K562 (cell line): ENCODE results near the gene COBLL1. TPM values are rescaled to one million over a fixed set of nuclear protein-coding genes. Genes with fewer than 3 reads are reported as not detected.

ENCODE experiments used
- ATAC-seq: fragments of 200-7000 bp; cut with Tn5 transposase; 3 replicates; pipeline ENCODE4 v1.9.1; 2020; ENCODE audit warnings: moderate library complexity
- BruUV-seq: library from RNA; stranded (reverse); fragments of 400-500 nt; replicated peaks from 2 replicates; lab custom pipeline; 2021; lab: Mats Ljungman, UMichigan
- CTCF ChIA-PET: fragments of 300-600 bp; formaldehyde crosslinking; extraction: SDS; loops from one replicate; lab custom pipeline; 2021; ENCODE audit warnings: low intra/inter-chr PET ratio; lab: Yijun Ruan, JAX
- POLR2A ChIA-PET: fragments of 300-600, 350-650 bp; sonication (Branson Sonifier 250); formaldehyde crosslinking; extraction: SDS; loops from one replicate; lab custom pipeline; 2021; ENCODE audit warnings: antibody characterized with exemption, inconsistent platforms; lab: Yijun Ruan, JAX
- DNase-seq, 4 experiments: peaks; one replicate each; pipeline versions ENCODE4 v3.0.0 to v3.0.0-alpha.2; 2011 to 2018; ENCODE audit warnings: low spot score in 3 of 4, mixed read lengths in 3 of 4; ENCODE audit errors: extremely low read depth in 1 of 4
- FAIRE-seq: peaks from 2 replicates; lab custom pipeline; 2011; peaks lifted over from hg19 to GRCh38; lab: Jason Lieb, UNC
- H2AFZ ChIP-seq: 2 replicates; pipeline ENCODE4 v1.6.0; 2011; ENCODE audit warnings: low read depth, low read length, control low read depth, inconsistent platforms
- H3K27ac ChIP-seq: fragments of 200-600 bp; 3 replicates; pipeline ENCODE4 v1.8.0; 2011; ENCODE audit warnings: low read depth, mild to moderate bottlenecking, control low read depth, inconsistent platforms, low read length, moderate library complexity, mixed read lengths; ENCODE audit errors: extremely low read depth
- H3K27me3 ChIP-seq, 2 experiments: fragments of 300-600 bp in 1 of 2; 2 replicates in 1 of 2; 3 replicates in 1 of 2; pipeline versions ENCODE4 v1.6.0 to v1.8.0; 2011; ENCODE audit warnings: inconsistent platforms in 2 of 2, low read length in 2 of 2, mild to moderate bottlenecking in 1 of 2, mixed read lengths in 1 of 2, moderate library complexity in 1 of 2; ENCODE audit not compliant: control insufficient read depth in 2 of 2, insufficient read depth in 2 of 2
- H3K36me3 ChIP-seq: fragments of 300-600 bp; 3 replicates; pipeline ENCODE4 v1.8.0; 2011; ENCODE audit warnings: mild to moderate bottlenecking, low read length, inconsistent platforms; ENCODE audit not compliant: control insufficient read depth, insufficient read depth
- H3K4me1 ChIP-seq, 2 experiments: fragments of 200-600 bp in 1 of 2; replicated peaks in 1 of 2; 2 replicates in 1 of 2; 3 replicates in 1 of 2; pipeline versions ENCODE4 v1.5.1 to v1.8.0; 2011; ENCODE audit warnings: inconsistent platforms in 2 of 2, low read length in 2 of 2, mild to moderate bottlenecking in 1 of 2, mixed read lengths in 1 of 2, moderate library complexity in 1 of 2; ENCODE audit not compliant: control insufficient read depth in 2 of 2, insufficient read depth in 2 of 2
- H3K4me2 ChIP-seq: 2 replicates; pipeline ENCODE4 v1.6.1; 2011; ENCODE audit warnings: low read length, control low read depth, inconsistent platforms, mixed read lengths; ENCODE audit not compliant: insufficient read depth
- H3K4me3 ChIP-seq: fragments of 200-600 bp; sonication (generic), shearing (Covaris generic); 2 replicates; pipeline ENCODE4 v1.5.1; 2016; ENCODE audit warnings: control low read depth, inconsistent platforms
- H3K79me2 ChIP-seq: fragments of 200-600 bp; 3 replicates; pipeline ENCODE4 v1.8.0; 2011; ENCODE audit warnings: low read length, inconsistent platforms; ENCODE audit not compliant: control insufficient read depth, insufficient read depth
- H3K9ac ChIP-seq, 2 experiments: 2 replicates each; pipeline versions ENCODE4 v1.6.0 to v1.6.1; 2011; ENCODE audit warnings: low read depth in 2 of 2, low read length in 2 of 2, control low read depth in 1 of 2, inconsistent platforms in 1 of 2, mild to moderate bottlenecking in 1 of 2, mixed read lengths in 1 of 2; ENCODE audit not compliant: insufficient read depth in 1 of 2
- H3K9me1 ChIP-seq: one replicate; pipeline ENCODE4 v1.6.0; 2011; ENCODE audit warnings: inconsistent platforms, mild to moderate bottlenecking, low read length, moderate library complexity; ENCODE audit not compliant: control insufficient read depth, insufficient read depth
- H3K9me3 ChIP-seq: replicated peaks from 2 replicates; pipeline ENCODE4 v1.5.1; 2011; ENCODE audit warnings: low read depth, low read length, inconsistent platforms; ENCODE audit not compliant: control insufficient read depth, insufficient read depth
- H4K20me1 ChIP-seq: replicated peaks from 2 replicates; pipeline ENCODE4 v1.6.1; 2011; ENCODE audit warnings: low read length, inconsistent platforms, mixed read lengths; ENCODE audit not compliant: control insufficient read depth, insufficient read depth
- HDAC3 ChIP-seq: fragments of 450-650 bp; IDR thresholded peaks from 2 replicates; pipeline ENCODE4 v1.6.1; 2018; ENCODE audit warnings: borderline replicate concordance, mild to moderate bottlenecking, moderate library complexity; ENCODE audit not compliant: partially characterized antibody
- ZFP36 ChIP-seq: fragments of 150-350 bp; IDR thresholded peaks from 2 replicates; pipeline ENCODE4 v1.6.1; 2018; ENCODE audit warnings: low read length, low read depth; ENCODE audit not compliant: partially characterized antibody
- ZNF12 ChIP-seq: sonication (generic); formaldehyde crosslinking; IDR thresholded peaks from 2 replicates; pipeline ENCODE4 v1.4.0; 2020; ENCODE audit warnings: mild to moderate bottlenecking, missing genetic modification reagents
- whole genome bisulfite sequencing: fragments of 100-300 bp; shearing (Covaris generic); methylation state at CpG from one replicate; pipeline ENCODE4 v1.1.6; 2016; ENCODE audit warnings: low coverage, mixed read lengths; ENCODE audit not compliant: insufficient coverage; ENCODE audit errors: missing lambda C conversion rate; 5-methylcytosine and 5-hydroxymethylcytosine counted together
- in situ Hi-C: fragments of 300-500 bp; cut with MboI; formaldehyde crosslinking; loops from 4 replicates; pipeline ENCODE4 v1.15.0; 2018; ENCODE audit warnings: inconsistent platforms, mixed read lengths
- intact Hi-C: fragments of 100-400 bp; cut with micrococcal nuclease; formaldehyde crosslinking; loops from 2 replicates; pipeline ENCODE4 v1.14.2; 2022
- polyA plus RNA-seq, 8 experiments: library from polyadenylated mRNA; depleted of rRNA in 4 of 8; stranded (reverse) in 5 of 8; unstranded in 3 of 8; fragments of >200 nt; fragmentation: Nextera tagmentation in 2 of 8; fragmentation: Illumina TruSeq in 1 of 8; extraction: Ambion mirVana in 2 of 8; extraction: Trizol in 1 of 8; gene quantifications; 2 replicates each; pipeline versions ENCODE4 v1.2.1 to v1.2.3, GENCODE V29; 2011 to 2014; ENCODE audit warnings: inconsistent platforms in 1 of 8, missing spikeins in 1 of 8
- total RNA-seq, 7 experiments: library from RNA; depleted of rRNA in 6 of 7; stranded (reverse); fragments of >200 nt in 6 of 7; fragmentation: Illumina TruSeq in 2 of 7; extraction: Trizol in 2 of 7; gene quantifications; 2 replicates each; pipeline versions ENCODE4 v1.2.1 to v1.2.3, GENCODE V29; 2011 to 2021; ENCODE audit warnings: low replicate concordance in 1 of 7
- TF ChIP-seq, protein P1 (sequence below): fragments of 250-450 bp; sonication (Bioruptor Pico); IDR thresholded peaks from 2 replicates; pipeline ENCODE4 v1.5.0; 2021; ENCODE audit warnings: mild to moderate bottlenecking, moderate library complexity
- TF ChIP-seq, protein P2 (sequence below), 2 experiments: fragments of 450-650 bp; IDR thresholded peaks; 2 replicates each; pipeline ENCODE4 v1.6.1; 2016; ENCODE audit warnings: mild to moderate bottlenecking in 2 of 2, borderline replicate concordance in 1 of 2, low read depth in 1 of 2, moderate library complexity in 1 of 2

The COBLL1 gene
- total and polyA plus RNA-seq, 9 of the 15 experiments (the other 6 are each of a cell fraction or from before 2014, with no cell fraction given), result 0.07 to 1.6 (median 0.71) TPM

DNA sequence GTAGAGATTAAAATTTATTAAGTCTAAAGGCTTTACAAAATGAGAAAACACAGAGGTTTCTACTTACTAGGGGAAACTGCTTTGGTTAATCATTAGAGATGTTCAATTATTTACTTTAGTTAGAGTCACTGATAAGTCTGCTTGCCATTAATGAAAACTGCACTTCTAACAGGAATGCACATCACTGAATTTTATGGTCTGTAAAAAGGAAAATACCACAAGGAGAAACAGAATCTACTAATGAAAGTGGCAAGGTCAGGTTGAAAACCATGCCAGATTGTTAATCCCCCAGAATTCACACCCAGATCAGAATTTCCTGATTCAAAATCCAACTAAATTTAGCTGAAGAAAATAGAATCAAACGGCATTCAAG, 129.9 kb downstream of the COBLL1 start (continued):
- TF ChIP-seq, protein P1, sequence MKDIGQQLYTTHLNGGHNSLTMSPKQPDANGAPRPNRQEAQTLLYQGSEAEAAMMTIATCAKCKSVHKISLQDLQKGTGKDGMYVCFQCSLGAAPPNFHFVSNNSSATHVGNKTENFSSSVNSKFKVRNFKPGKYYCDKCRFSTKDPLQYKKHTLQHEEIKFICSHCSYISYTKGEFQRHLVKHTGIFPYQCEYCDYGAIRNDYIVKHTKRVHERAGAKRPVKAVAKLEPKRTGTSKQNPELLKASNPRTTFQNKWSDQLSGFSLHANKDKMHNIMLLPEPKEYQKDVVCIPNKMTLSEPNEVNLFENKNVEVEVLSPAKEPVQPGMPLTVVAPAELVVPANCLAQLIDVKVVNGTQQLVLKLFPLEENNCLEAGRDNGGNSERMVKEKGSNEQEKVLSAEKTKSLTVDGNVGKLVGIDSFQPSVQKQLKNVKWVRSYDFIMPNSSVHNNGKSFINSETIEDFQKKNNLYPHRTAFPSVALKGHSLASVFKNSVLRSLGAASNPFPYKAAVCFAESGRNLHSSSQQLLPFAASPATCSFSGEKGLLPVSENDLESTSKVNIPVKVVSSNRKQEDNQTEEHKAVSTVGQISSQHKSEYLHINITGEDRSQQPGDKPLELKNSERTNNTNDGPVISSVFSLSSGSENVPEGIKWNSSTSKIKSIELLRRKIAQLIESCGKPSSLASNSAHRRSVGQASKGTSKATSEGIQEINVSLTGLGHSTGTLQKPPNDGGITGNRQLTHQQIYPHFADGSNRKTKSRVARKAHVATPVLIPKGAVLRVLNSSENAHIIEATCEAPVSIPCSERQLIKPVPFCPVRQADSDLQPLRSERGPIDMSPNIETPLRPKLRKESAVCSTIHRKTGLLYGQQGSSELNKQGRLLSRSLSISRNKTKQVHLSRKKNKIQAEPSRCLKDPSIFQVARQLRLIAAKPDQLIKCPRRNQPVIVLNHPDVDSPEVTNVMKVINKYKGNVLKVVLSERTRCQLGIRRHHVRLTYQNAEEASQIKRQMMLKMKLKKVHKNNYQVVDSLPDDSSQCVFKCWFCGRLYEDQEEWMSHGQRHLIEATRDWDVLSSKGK (CRISPR knock-in tag), result no peak

DNA sequence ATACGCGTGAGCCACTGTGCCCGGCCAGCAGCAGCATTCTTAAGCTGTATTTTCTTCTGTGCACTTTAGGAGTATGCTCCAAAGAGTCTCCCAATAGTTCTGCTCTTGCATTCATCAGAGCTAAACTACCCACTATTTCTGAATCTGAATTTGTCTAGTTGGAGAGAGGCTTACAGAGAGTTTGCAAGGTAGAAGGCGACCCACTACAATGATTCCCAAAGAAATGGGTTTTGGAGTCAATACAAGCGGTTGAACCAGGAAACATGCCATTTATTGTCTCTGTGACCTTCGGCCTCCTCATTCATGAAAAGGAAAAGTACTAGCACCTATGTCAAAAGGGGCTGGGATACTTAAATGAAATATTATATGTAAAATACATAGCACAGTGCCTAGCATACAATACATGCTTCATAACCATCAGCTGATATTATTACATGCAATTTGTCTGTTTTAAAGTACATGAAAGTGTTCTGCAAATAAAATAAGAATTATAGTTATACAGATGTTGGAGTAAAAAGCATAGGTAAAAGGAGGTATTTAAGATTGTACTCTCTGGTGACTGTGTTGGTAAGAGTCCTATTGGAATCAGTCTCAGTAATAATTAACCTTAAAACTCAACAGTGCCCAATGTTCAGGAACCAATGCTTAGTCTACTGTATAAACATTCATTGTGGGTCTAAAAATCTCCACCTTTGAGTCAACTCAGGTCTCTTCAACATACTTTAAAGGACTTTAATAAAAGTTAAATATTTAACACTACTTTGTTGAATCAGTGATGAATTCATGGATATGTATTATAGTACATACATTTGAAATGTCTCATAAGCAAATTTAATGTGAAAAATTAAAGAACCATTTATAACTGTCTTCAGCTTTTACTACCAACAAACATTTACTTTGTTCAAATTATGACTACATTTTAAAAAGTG, 130.5 kb downstream of the COBLL1 start:
- no peak overlapping the region for H3K4me3 ChIP-seq

More for the DNA sequence above, 130.5 kb downstream of the COBLL1 start:
- BruUV-seq, result no TSS peak
- H3K36me3 ChIP-seq, result no peaks in the 10 kb centered on the region
- in situ Hi-C loops, result no loop called here
- no peaks in the 10 kb centered on the region for H3K9me1 ChIP-seq
- TF ChIP-seq, protein P2, sequence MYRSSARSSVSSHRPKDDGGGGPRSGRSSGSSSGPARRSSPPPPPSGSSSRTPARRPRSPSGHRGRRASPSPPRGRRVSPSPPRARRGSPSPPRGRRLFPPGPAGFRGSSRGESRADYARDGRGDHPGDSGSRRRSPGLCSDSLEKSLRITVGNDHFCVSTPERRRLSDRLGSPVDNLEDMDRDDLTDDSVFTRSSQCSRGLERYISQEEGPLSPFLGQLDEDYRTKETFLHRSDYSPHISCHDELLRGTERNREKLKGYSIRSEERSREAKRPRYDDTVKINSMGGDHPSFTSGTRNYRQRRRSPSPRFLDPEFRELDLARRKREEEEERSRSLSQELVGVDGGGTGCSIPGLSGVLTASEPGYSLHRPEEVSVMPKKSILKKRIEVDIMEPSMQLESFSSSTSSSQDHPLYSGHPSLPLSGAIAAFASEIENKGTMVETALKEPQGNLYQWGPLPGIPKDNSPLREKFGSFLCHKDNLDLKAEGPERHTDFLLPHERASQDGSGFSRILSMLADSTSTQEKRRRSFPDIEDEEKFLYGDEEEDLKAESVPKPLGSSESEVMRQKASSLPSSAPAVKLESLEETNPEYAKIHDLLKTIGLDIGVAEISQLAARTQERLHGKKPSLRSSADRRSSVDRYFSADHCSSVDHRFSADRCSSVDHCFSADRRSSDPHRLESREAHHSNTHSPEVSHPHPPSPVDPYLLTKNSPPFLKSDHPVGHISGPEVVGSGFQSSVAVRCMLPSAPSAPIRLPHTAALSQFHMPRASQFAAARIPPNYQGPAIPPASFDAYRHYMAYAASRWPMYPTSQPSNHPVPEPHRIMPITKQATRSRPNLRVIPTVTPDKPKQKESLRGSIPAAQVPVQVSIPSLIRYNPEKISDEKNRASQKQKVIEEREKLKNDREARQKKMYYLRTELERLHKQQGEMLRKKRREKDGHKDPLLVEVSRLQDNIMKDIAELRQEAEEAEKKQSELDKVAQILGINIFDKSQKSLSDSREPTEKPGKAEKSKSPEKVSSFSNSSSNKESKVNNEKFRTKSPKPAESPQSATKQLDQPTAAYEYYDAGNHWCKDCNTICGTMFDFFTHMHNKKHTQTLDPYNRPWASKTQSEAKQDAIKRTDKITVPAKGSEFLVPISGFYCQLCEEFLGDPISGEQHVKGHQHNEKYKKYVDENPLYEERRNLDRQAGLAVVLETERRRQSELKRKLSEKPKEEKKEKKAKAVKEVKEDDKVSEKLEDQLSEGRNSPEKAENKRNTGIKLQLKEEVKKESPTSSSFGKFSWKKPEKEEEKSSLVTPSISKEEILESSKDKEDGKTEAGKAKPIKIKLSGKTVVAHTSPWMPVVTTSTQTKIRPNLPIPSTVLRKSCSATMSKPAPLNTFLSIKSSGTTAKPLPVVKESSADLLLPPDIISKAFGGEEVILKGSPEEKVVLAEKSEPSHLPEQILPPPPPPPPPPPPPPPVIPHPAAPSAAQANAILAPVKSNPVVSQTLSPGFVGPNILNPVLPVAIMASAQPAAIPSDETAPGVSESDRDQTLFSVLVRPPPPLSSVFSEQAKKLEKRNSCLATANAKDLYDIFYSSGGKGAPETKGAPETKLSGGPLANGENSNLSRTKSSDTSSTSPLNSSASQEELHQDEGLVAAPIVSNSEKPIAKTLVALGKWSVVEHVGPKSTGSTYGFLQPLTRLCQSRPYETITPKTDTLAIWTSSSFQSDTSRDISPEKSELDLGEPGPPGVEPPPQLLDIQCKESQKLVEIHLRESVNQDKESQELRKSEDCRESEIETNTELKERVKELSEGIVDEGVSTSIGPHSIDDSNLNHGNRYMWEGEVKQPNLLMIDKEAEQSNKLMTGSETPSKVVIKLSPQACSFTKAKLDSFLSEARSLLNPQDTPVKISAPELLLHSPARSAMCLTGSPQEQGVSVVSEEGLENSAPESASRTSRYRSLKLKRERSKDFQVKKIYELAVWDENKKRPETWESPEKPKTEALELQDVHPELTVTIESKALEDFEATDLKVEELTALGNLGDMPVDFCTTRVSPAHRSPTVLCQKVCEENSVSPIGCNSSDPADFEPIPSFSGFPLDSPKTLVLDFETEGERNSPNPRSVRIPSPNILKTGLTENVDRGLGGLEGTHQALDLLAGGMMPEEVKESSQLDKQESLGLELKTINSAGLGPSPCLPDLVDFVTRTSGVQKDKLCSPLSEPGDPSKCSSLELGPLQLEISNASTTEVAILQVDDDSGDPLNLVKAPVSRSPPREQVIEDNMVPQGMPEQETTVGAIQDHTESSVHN (IDR thresholded peaks at IDR 0.05; ENCODE audit: borderline replicate concordance in 1 of 2, low read depth in 1 of 2), result no peak
- TF ChIP-seq ZNF12 (no peak), ZFP36 (no peak), HDAC3 (no peak)
- TF ChIP-seq, all 486 proteins: peak for 0
- H3K27me3 ChIP-seq, result no peaks in the 10 kb centered on the region
- H2AFZ ChIP-seq, result no peak overlapping the region
- intact Hi-C loops, result loop anchor here (10.0 kb wide), 1 partner anchor 1816 kb away; no protein-coding TSS in a partner anchor
- CTCF ChIA-PET, result no interaction called here
- H3K4me2 ChIP-seq, result no peak overlapping the region
- H3K4me1 ChIP-seq, result no peaks in the 10 kb centered on the region
- POLR2A ChIA-PET, result no interaction called here
- no peak overlapping the region for H3K27ac ChIP-seq
- DNase-seq, result no peak
- no peak for FAIRE-seq
- H3K9ac ChIP-seq, result no peak overlapping the region
- WGBS, result 4% methylated on average over 6 of the region's 6 CpGs
- no peak for ATAC-seq
- no peaks in the 10 kb centered on the region for H3K79me2 ChIP-seq
- no peaks in the 10 kb centered on the region for H4K20me1 ChIP-seq
- no peaks in the 10 kb centered on the region for H3K9me3 ChIP-seq
